ENCODE data around the gene ZBTB46.

GRCh38 chr20:63772781-63773518 lies 58.1 kb downstream of the ZBTB46 start:
- TF ChIP-seq, protein P1, sequence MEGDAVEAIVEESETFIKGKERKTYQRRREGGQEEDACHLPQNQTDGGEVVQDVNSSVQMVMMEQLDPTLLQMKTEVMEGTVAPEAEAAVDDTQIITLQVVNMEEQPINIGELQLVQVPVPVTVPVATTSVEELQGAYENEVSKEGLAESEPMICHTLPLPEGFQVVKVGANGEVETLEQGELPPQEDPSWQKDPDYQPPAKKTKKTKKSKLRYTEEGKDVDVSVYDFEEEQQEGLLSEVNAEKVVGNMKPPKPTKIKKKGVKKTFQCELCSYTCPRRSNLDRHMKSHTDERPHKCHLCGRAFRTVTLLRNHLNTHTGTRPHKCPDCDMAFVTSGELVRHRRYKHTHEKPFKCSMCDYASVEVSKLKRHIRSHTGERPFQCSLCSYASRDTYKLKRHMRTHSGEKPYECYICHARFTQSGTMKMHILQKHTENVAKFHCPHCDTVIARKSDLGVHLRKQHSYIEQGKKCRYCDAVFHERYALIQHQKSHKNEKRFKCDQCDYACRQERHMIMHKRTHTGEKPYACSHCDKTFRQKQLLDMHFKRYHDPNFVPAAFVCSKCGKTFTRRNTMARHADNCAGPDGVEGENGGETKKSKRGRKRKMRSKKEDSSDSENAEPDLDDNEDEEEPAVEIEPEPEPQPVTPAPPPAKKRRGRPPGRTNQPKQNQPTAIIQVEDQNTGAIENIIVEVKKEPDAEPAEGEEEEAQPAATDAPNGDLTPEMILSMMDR (IDR thresholded peaks at IDR 0.05) = no peak
- TF ChIP-seq POLR2A (IDR thresholded peaks at IDR 0.05) (no peak), POLR2AphosphoS5 (IDR thresholded peaks at IDR 0.05) (no peak)

All from prostate gland (tissue), 2 donors.